H1 (cell line): Measurements from ENCODE around the gene SLC25A6. TPM values are rescaled to one million over a fixed set of nuclear protein-coding genes. Genes with fewer than 3 reads are reported as not detected.

Experiments
- BCL11A ChIP-seq, 2 experiments: IDR thresholded peaks; one replicate each; pipeline ENCODE4 v1.6.1; 2011; ENCODE audit warnings: low read depth in 2 of 2, low read length in 2 of 2, mild to moderate bottlenecking in 2 of 2
- CHD2 ChIP-seq: IDR thresholded peaks from 2 replicates; pipeline ENCODE4 v1.6.1; 2012; ENCODE audit warnings: low read length, improper control_type of control experiment
- NRF1 ChIP-seq: IDR thresholded peaks from 2 replicates; pipeline ENCODE4 v1.6.1; 2011; ENCODE audit warnings: mild to moderate bottlenecking, low read depth, low read length, improper control_type of control experiment
- PHF8 ChIP-seq: fragments of 200-600 bp; sonication (generic); conservative IDR thresholded peaks from 2 replicates; pipeline ENCODE4 v1.7.1; 2012; ENCODE audit warnings: low read depth, mild to moderate bottlenecking, inconsistent platforms, low read length, moderate library complexity
- RBBP5 ChIP-seq: IDR thresholded peaks from 2 replicates; pipeline ENCODE4 v1.7.1; 2012; ENCODE audit warnings: low read depth, mild to moderate bottlenecking, inconsistent platforms, low read length, moderate library complexity, borderline replicate concordance
- TAF1 ChIP-seq: IDR thresholded peaks from 2 replicates; pipeline ENCODE4 v1.6.1; 2011; ENCODE audit warnings: mild to moderate bottlenecking, low read depth, low read length
- USF2 ChIP-seq: IDR thresholded peaks from 2 replicates; pipeline ENCODE4 v1.6.1; 2011; ENCODE audit warnings: low read length, improper control_type of control experiment
- ZNF274 ChIP-seq: IDR thresholded peaks from 2 replicates; pipeline ENCODE4 v1.7.0; 2012; ENCODE audit warnings: low read length, borderline replicate concordance; ENCODE audit errors: extremely low read depth
- polyA plus RNA-seq, 7 experiments: library from polyadenylated mRNA; depleted of rRNA in 3 of 7; stranded (reverse) in 5 of 7; unstranded in 2 of 7; fragments of >200 nt in 5 of 7; fragments of 200-250 nt in 2 of 7; gene quantifications; 1 replicate in 5 of 7; 2 replicates in 1 of 7; 4 replicates in 1 of 7; pipeline versions ENCODE4 v1.2.1 to v1.2.3, GENCODE V29; 2011 to 2013; ENCODE audit warnings: missing spikeins in 2 of 7, mixed read lengths in 2 of 7
- total RNA-seq: library from RNA; stranded (reverse); fragmentation: NEBNext Ultra II Directional; extraction: Animal tissue kit (Norgen Biotek cat#: 25700); gene quantifications from 2 replicates; pipeline ENCODE4 v1.2.1, GENCODE V29; 2021

SLC25A6 gene
- total and polyA plus RNA-seq, 2 of the 8 experiments (the other 6 are each of a cell fraction or from before 2014, with no cell fraction given) = 487 to 1,220 TPM

GRCh38 chrX:1354036-1355019, 37.6 kb downstream of the SLC25A6 start (continued):
- TF ChIP-seq USF2 = no peak
- no peak for TF ChIP-seq ZNF274
- TF ChIP-seq PHF8 = no peak
- TF ChIP-seq TAF1 = no peak
- no peak for TF ChIP-seq BCL11A (IDR thresholded peaks at IDR 0.05; ENCODE audit: low read depth in 2 of 2, low read length in 2 of 2)
- TF ChIP-seq RBBP5 = no peak
- TF ChIP-seq NRF1 = no peak
- no peak for TF ChIP-seq CHD2
